Measurements from ENCODE around the gene CYB561D2. TPM values are rescaled to one million over a fixed set of nuclear protein-coding genes. Genes with fewer than 3 reads are reported as not detected.

Gene CYB561D2
- total RNA-seq, 2 experiments from 2014 or later = 18.7 to 28.0 TPM

GRCh38 chr3:50356553-50356952, 5.9 kb downstream of the CYB561D2 start:
- POLR2A ChIA-PET = interaction anchor here (1.0 to 1.4 kb wide), 2 partner anchors 19 to 20 kb away, joined by 4 to 6 read pairs; no protein-coding TSS in a partner anchor
- TF ChIP-seq EZH2phosphoT487 (IDR thresholded peaks at IDR 0.05; ENCODE audit: borderline replicate concordance, low read depth, low read length) (no peak), CTCF (conservative IDR thresholded peaks at IDR 0.05; ENCODE audit: low read length) (no peak)
- Histone ChIP-seq H3K4me2 (ENCODE audit: low read length) (peak overlapping the region; percentile 82), H3K79me2 (ENCODE audit: insufficient read depth, low read depth, low read length) (peaks cover 23% of the 10 kb centered on the region; the same call in 1 of the 2 replicates), H3K36me3 (ENCODE audit: insufficient read depth, low read length) (peaks cover 42% of the 10 kb centered on the region), H3K27ac (ENCODE audit: low read depth, low read length, poor library complexity, severe bottlenecking) (no peak overlapping the region), H3K9me3 (ENCODE audit: low read length) (no peaks in the 10 kb centered on the region), H3K4me1 (ENCODE audit: insufficient read depth, low read length, poor library complexity, severe bottlenecking) (peaks cover 43% of the 10 kb centered on the region), H3K4me3 (ENCODE audit: low read depth, low read length, poor library complexity, severe bottlenecking) (peak overlapping the region; percentile 76), H4K20me1 (ENCODE audit: insufficient read depth, low read length) (0 out of 2 replicates have a peak, but pooled peaks cover 4% of the 10 kb centered on the region), H3K9me2 (ENCODE audit: insufficient read depth, low read length) (no peaks in the 10 kb centered on the region), H2AFZ (ENCODE audit: low read length) (no peak overlapping the region)
- no peak for DNase-seq (ENCODE audit: low spot score)
- CTCF ChIA-PET (ENCODE audit: unreplicated experiment) = no interaction called here
- intact Hi-C loops (cut with micrococcal nuclease; ENCODE audit: unreplicated experiment) = no loop called here
- BruUV-seq (replicated peaks) = no TSS peak

GRCh38 chr3:50357481-50357880, 6.8 kb downstream of the CYB561D2 start:
- Histone ChIP-seq H3K4me2 (ENCODE audit: low read length) (peak overlapping the region; percentile 82), H3K79me2 (ENCODE audit: insufficient read depth, low read depth, low read length) (peaks cover 23% of the 10 kb centered on the region; the same call in 1 of the 2 replicates), H3K27ac (ENCODE audit: low read depth, low read length, poor library complexity, severe bottlenecking) (no peak overlapping the region), H3K4me3 (ENCODE audit: low read depth, low read length, poor library complexity, severe bottlenecking) (peak overlapping the region; percentile 76), H3K4me1 (ENCODE audit: insufficient read depth, low read length, poor library complexity, severe bottlenecking) (peaks cover 40% of the 10 kb centered on the region), H2AFZ (ENCODE audit: low read length) (no peak overlapping the region), H3K9me3 (ENCODE audit: low read length) (no peaks in the 10 kb centered on the region), H4K20me1 (ENCODE audit: insufficient read depth, low read length) (0 out of 2 replicates have a peak, but pooled peaks cover 4% of the 10 kb centered on the region), H3K9me2 (ENCODE audit: insufficient read depth, low read length) (no peaks in the 10 kb centered on the region), H3K36me3 (ENCODE audit: insufficient read depth, low read length) (peaks cover 42% of the 10 kb centered on the region)
- DNase-seq (ENCODE audit: low spot score) = no peak
- CTCF ChIA-PET (ENCODE audit: unreplicated experiment) = no interaction called here
- TF ChIP-seq CTCF (conservative IDR thresholded peaks at IDR 0.05; ENCODE audit: low read length) = no peak
- no peak for TF ChIP-seq EZH2phosphoT487 (IDR thresholded peaks at IDR 0.05; ENCODE audit: borderline replicate concordance, low read depth, low read length)
- POLR2A ChIA-PET = interaction anchor here (0.7 to 1.4 kb wide), 3 partner anchors 20 to 122 kb away, joined by 3 to 6 read pairs (median 4); partner anchors contain the start of gene GNAI2
- intact Hi-C loops (cut with micrococcal nuclease; ENCODE audit: unreplicated experiment) = no loop called here
- no TSS peak for BruUV-seq (replicated peaks)

GRCh38 chr3:50358355-50358910, 7.8 kb downstream of the CYB561D2 start:
- no peak for DNase-seq (ENCODE audit: low spot score)
- Histone ChIP-seq H3K27ac (ENCODE audit: low read depth, low read length, poor library complexity, severe bottlenecking) (no peak overlapping the region), H3K4me1 (ENCODE audit: insufficient read depth, low read length, poor library complexity, severe bottlenecking) (peaks cover 40% of the 10 kb centered on the region), H3K36me3 (ENCODE audit: insufficient read depth, low read length) (peaks cover 33% of the 10 kb centered on the region), H3K4me2 (ENCODE audit: low read length) (peak overlapping the region; percentile 82), H2AFZ (ENCODE audit: low read length) (no peak overlapping the region), H4K20me1 (ENCODE audit: insufficient read depth, low read length) (0 out of 2 replicates have a peak, but pooled peaks cover 4% of the 10 kb centered on the region), H3K9me2 (ENCODE audit: insufficient read depth, low read length) (no peaks in the 10 kb centered on the region), H3K79me2 (ENCODE audit: insufficient read depth, low read depth, low read length) (peaks cover 23% of the 10 kb centered on the region; the same call in 1 of the 2 replicates), H3K9me3 (ENCODE audit: low read length) (no peaks in the 10 kb centered on the region), H3K4me3 (ENCODE audit: low read depth, low read length, poor library complexity, severe bottlenecking) (peak overlapping the region; percentile 76)
- BruUV-seq (replicated peaks) = no TSS peak
- intact Hi-C loops (cut with micrococcal nuclease; ENCODE audit: unreplicated experiment) = no loop called here
- TF ChIP-seq EZH2phosphoT487 (IDR thresholded peaks at IDR 0.05; ENCODE audit: borderline replicate concordance, low read depth, low read length) (no peak), CTCF (conservative IDR thresholded peaks at IDR 0.05; ENCODE audit: low read length) (no peak)
- CTCF ChIA-PET (ENCODE audit: unreplicated experiment) = no interaction called here
- POLR2A ChIA-PET = interaction anchor here (0.5 kb wide), 1 partner anchor 77 kb away, joined by 8 read pairs; no protein-coding TSS in a partner anchor
